ENCODE results near the gene SULT6B1. TPM values are rescaled to one million over a fixed set of nuclear protein-coding genes. Genes with fewer than 3 reads are reported as not detected.

SULT6B1 gene
- total RNA-seq, 1 experiment from 2014 or later = not detected

GRCh38 chr2:37224063-37224462 lies 35.6 kb upstream of the SULT6B1 start:
- peak overlapping the region; percentile 6 for H3K4me2 ChIP-seq (ENCODE audit: insufficient read depth, insufficient read length, low read length)
- H3K79me2 ChIP-seq (ENCODE audit: insufficient read depth, low read length) = peaks cover 18% of the 10 kb centered on the region; the same call in 1 of the 2 replicates
- H3K14ac ChIP-seq (ENCODE audit: insufficient read depth, low read length) = no peak overlapping the region
- no peak overlapping the region for H2BK15ac ChIP-seq (ENCODE audit: low read depth, low read length)
- no peak overlapping the region for H3K56ac ChIP-seq (ENCODE audit: insufficient read length, low read depth, low read length)
- TF ChIP-seq, protein P1, sequence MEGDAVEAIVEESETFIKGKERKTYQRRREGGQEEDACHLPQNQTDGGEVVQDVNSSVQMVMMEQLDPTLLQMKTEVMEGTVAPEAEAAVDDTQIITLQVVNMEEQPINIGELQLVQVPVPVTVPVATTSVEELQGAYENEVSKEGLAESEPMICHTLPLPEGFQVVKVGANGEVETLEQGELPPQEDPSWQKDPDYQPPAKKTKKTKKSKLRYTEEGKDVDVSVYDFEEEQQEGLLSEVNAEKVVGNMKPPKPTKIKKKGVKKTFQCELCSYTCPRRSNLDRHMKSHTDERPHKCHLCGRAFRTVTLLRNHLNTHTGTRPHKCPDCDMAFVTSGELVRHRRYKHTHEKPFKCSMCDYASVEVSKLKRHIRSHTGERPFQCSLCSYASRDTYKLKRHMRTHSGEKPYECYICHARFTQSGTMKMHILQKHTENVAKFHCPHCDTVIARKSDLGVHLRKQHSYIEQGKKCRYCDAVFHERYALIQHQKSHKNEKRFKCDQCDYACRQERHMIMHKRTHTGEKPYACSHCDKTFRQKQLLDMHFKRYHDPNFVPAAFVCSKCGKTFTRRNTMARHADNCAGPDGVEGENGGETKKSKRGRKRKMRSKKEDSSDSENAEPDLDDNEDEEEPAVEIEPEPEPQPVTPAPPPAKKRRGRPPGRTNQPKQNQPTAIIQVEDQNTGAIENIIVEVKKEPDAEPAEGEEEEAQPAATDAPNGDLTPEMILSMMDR (conservative IDR thresholded peaks at IDR 0.05) = no peak
- H3K79me1 ChIP-seq (ENCODE audit: insufficient read depth, low read depth, low read length, poor library complexity, severe bottlenecking) = peaks cover 2% of the 10 kb centered on the region
- H3K23ac ChIP-seq (ENCODE audit: insufficient read length, low read depth, low read length) = no peak overlapping the region
- no CpG with 5 or more reads among the region's 1 CpG for WGBS (ENCODE audit: extremely low coverage, insufficient read length, low lambda C conversion rate)
- no peak overlapping the region for H4K8ac ChIP-seq (replicated peaks; ENCODE audit: insufficient read length, low read depth, low read length)
- no peak overlapping the region for H2AK5ac ChIP-seq (ENCODE audit: insufficient read length, low read length)
- H2BK12ac ChIP-seq (ENCODE audit: insufficient read length, low read depth, low read length) = no peak overlapping the region
- H3K9ac ChIP-seq (ENCODE audit: extremely low read depth, insufficient read length, low read length) = no peak overlapping the region
- no peak overlapping the region for H2BK5ac ChIP-seq (ENCODE audit: insufficient read length, low read length)
- H3K36me3 Mint-ChIP-seq (ENCODE audit: insufficient read depth in 1 of 3, low read depth in 3 of 3) = peaks cover 63 to 88% (median 86%) of the 10 kb centered on the region in 3 experiments
- no peak overlapping the region for H4K5ac ChIP-seq (ENCODE audit: insufficient read length, low read depth, low read length)
- H3K27me3 ChIP-seq (ENCODE audit: insufficient read depth, low read length) = no peaks in the 10 kb centered on the region
- no peak overlapping the region for H2AFZ ChIP-seq (ENCODE audit: low read length)
- H3K27ac Mint-ChIP-seq = peak overlapping the region in 2 of 3 experiments; percentile 41 to 99; a peak in 6 of 7 replicates
- no peak for DNase-seq
- H3K4ac ChIP-seq (ENCODE audit: low read depth, low read length) = no peak overlapping the region
- H2BK20ac ChIP-seq (ENCODE audit: low read depth, low read length, poor library complexity, severe bottlenecking) = no peak overlapping the region
- H3K23me2 ChIP-seq (ENCODE audit: insufficient read length, low read depth, low read length, poor library complexity, severe bottlenecking) = no peaks in the 10 kb centered on the region
- no peak overlapping the region for H3K18ac ChIP-seq (ENCODE audit: insufficient read length, low read depth, low read length)
- peaks cover 2% of the 10 kb centered on the region; the same call in 1 of the 2 replicates for H3K4me1 ChIP-seq (ENCODE audit: insufficient read depth, low read length)
- H3K9me3 Mint-ChIP-seq = no peaks in the 10 kb centered on the region
- no peak overlapping the region for H3T11ph ChIP-seq (ENCODE audit: low read length)
- H3K27me3 Mint-ChIP-seq (ENCODE audit: low read depth) = no peaks in the 10 kb centered on the region
- H3K27ac ChIP-seq (ENCODE audit: insufficient read length, low read depth, low read length) = no peak overlapping the region
- H3K4me1 Mint-ChIP-seq = peaks cover 54 to 61% of the 10 kb centered on the region in 2 experiments
- H3K4me3 Mint-ChIP-seq = peak overlapping the region in 1 of 2 experiments; percentile 0; a peak in 1 of 5 replicates
- no peak overlapping the region for H4K91ac ChIP-seq (ENCODE audit: insufficient read length, low read depth, low read length)
- no peak overlapping the region for H2BK120ac ChIP-seq (ENCODE audit: low read depth, low read length, poor library complexity, severe bottlenecking)
- no peaks in the 10 kb centered on the region for H3K9me3 ChIP-seq (ENCODE audit: control insufficient read depth, low read depth, low read length)
- no peaks in the 10 kb centered on the region for H4K20me1 ChIP-seq (ENCODE audit: control insufficient read depth, insufficient read depth, insufficient read length)
